ENCODE data around the gene EPHA3. TPM values are rescaled to one million over a fixed set of nuclear protein-coding genes. Genes with fewer than 3 reads are reported as not detected.

EPHA3 gene
- total and polyA plus RNA-seq, 10 of the 15 experiments (the other 5 are each of a cell fraction or from before 2014, with no cell fraction given) = 0.03 to 39.0 (median 0.07) TPM; not detected in 4

DNA sequence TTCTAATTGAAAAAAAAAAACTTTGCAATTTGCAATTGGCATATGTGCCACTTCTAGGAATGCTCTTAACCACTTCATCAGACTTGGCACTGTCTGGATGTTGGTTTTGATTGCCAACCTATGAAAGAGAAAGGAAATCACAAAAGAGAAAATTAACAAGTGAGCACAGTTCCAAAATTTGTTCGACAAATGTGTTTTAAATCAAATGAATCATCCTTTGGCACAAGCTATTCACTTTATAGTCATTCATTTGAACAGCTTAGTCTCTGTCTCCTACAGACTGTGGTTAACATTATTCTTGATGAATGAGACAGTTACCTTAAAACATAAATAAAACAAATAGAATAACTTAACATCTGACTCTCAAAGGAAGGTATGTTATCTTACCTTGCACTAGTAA is 265.0 kb downstream of the EPHA3 start:
- Histone ChIP-seq H2AFZ (ENCODE audit: control insufficient read depth, low read depth, low read length) (no peak overlapping the region), H3K4me3 (no peak overlapping the region), H3K36me3 (ENCODE audit: control insufficient read depth in 2 of 2, insufficient read depth in 2 of 2, low read length in 1 of 2) (no peaks in the 10 kb centered on the region), H3K9ac (ENCODE audit: control insufficient read depth, insufficient read depth, low read length) (no peak overlapping the region), H4K20me1 (ENCODE audit: control insufficient read depth, insufficient read depth) (no peaks in the 10 kb centered on the region), H3K4me1 (ENCODE audit: control insufficient read depth, insufficient read depth, low read length) (no peaks in the 10 kb centered on the region), H3K27me3 (replicated peaks in 1 of 2; ENCODE audit: control insufficient read depth in 2 of 2, insufficient read depth in 2 of 2, low read length in 1 of 2) (no peaks in the 10 kb centered on the region), H3K4me2 (ENCODE audit: control insufficient read depth, insufficient read depth) (no peak overlapping the region), H3K9me3 (replicated peaks; ENCODE audit: control insufficient read depth, insufficient read depth, low read length) (no peaks in the 10 kb centered on the region), H3K27ac (ENCODE audit: control insufficient read depth, insufficient read depth) (no peak overlapping the region), H3K79me2 (ENCODE audit: control insufficient read depth, insufficient read depth, low read length) (no peaks in the 10 kb centered on the region)
- ChIA-PET POLR2A (no interaction called here), SMC1A (ENCODE audit: uncharacterized antibody, unreplicated experiment) (no interaction called here), RAD21 (ENCODE audit: unreplicated experiment) (no interaction called here), CTCF (no interaction called here)
- intact Hi-C loops (cut with micrococcal nuclease; ENCODE audit: unreplicated experiment) = no loop called here
- FAIRE-seq (no peak), DNase-seq (ENCODE audit: low read depth, low spot score) (no peak), ATAC-seq (no peak)
- 0% methylated on average over 1 of the region's 1 CpG for WGBS (ENCODE audit: insufficient coverage, insufficient replicate concordance, low lambda C conversion rate, missing lambda C conversion rate)
- in situ Hi-C loops (cut with MboI) = no loop called here
- TF ChIP-seq JUNB (IDR thresholded peaks at IDR 0.05) (no peak), GABPA (IDR thresholded peaks at IDR 0.05; ENCODE audit: low read depth) (no peak), TARDBP (IDR thresholded peaks at IDR 0.05; ENCODE audit: borderline replicate concordance) (no peak), PBX3 (IDR thresholded peaks at IDR 0.05; ENCODE audit: insufficient replicate concordance, low read depth, low read length) (no peak), FOS (IDR thresholded peaks at IDR 0.05; ENCODE audit: borderline replicate concordance, extremely low read depth, insufficient read length) (no peak), KLF5 (IDR thresholded peaks at IDR 0.05; ENCODE audit: partially characterized antibody) (no peak), CBFB (IDR thresholded peaks at IDR 0.05; ENCODE audit: low read depth) (no peak), SRF (IDR thresholded peaks at IDR 0.05; ENCODE audit: low read depth in 2 of 2, low read length in 2 of 2) (no peak), ZZZ3 (IDR thresholded peaks at IDR 0.05; ENCODE audit: control insufficient read depth, insufficient read length, low read depth) (no peak), ZNF24 (IDR thresholded peaks at IDR 0.05) (no peak)
- TF ChIP-seq, protein P1, sequence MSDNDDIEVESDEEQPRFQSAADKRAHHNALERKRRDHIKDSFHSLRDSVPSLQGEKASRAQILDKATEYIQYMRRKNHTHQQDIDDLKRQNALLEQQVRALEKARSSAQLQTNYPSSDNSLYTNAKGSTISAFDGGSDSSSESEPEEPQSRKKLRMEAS (IDR thresholded peaks at IDR 0.05; ENCODE audit: low read depth, low read length) = no peak
- TF ChIP-seq, protein P2, sequence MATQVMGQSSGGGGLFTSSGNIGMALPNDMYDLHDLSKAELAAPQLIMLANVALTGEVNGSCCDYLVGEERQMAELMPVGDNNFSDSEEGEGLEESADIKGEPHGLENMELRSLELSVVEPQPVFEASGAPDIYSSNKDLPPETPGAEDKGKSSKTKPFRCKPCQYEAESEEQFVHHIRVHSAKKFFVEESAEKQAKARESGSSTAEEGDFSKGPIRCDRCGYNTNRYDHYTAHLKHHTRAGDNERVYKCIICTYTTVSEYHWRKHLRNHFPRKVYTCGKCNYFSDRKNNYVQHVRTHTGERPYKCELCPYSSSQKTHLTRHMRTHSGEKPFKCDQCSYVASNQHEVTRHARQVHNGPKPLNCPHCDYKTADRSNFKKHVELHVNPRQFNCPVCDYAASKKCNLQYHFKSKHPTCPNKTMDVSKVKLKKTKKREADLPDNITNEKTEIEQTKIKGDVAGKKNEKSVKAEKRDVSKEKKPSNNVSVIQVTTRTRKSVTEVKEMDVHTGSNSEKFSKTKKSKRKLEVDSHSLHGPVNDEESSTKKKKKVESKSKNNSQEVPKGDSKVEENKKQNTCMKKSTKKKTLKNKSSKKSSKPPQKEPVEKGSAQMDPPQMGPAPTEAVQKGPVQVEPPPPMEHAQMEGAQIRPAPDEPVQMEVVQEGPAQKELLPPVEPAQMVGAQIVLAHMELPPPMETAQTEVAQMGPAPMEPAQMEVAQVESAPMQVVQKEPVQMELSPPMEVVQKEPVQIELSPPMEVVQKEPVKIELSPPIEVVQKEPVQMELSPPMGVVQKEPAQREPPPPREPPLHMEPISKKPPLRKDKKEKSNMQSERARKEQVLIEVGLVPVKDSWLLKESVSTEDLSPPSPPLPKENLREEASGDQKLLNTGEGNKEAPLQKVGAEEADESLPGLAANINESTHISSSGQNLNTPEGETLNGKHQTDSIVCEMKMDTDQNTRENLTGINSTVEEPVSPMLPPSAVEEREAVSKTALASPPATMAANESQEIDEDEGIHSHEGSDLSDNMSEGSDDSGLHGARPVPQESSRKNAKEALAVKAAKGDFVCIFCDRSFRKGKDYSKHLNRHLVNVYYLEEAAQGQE (IDR thresholded peaks at IDR 0.05; ENCODE audit: low read depth, low read length) = no peak
- TF ChIP-seq, protein P3, sequence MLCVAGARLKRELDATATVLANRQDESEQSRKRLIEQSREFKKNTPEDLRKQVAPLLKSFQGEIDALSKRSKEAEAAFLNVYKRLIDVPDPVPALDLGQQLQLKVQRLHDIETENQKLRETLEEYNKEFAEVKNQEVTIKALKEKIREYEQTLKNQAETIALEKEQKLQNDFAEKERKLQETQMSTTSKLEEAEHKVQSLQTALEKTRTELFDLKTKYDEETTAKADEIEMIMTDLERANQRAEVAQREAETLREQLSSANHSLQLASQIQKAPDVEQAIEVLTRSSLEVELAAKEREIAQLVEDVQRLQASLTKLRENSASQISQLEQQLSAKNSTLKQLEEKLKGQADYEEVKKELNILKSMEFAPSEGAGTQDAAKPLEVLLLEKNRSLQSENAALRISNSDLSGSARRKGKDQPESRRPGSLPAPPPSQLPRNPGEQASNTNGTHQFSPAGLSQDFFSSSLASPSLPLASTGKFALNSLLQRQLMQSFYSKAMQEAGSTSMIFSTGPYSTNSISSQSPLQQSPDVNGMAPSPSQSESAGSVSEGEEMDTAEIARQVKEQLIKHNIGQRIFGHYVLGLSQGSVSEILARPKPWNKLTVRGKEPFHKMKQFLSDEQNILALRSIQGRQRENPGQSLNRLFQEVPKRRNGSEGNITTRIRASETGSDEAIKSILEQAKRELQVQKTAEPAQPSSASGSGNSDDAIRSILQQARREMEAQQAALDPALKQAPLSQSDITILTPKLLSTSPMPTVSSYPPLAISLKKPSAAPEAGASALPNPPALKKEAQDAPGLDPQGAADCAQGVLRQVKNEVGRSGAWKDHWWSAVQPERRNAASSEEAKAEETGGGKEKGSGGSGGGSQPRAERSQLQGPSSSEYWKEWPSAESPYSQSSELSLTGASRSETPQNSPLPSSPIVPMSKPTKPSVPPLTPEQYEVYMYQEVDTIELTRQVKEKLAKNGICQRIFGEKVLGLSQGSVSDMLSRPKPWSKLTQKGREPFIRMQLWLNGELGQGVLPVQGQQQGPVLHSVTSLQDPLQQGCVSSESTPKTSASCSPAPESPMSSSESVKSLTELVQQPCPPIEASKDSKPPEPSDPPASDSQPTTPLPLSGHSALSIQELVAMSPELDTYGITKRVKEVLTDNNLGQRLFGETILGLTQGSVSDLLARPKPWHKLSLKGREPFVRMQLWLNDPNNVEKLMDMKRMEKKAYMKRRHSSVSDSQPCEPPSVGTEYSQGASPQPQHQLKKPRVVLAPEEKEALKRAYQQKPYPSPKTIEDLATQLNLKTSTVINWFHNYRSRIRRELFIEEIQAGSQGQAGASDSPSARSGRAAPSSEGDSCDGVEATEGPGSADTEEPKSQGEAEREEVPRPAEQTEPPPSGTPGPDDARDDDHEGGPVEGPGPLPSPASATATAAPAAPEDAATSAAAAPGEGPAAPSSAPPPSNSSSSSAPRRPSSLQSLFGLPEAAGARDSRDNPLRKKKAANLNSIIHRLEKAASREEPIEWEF (IDR thresholded peaks at IDR 0.05; ENCODE audit: insufficient replicate concordance, low read depth, low read length) = no peak
- no TSS peak for BruUV-seq (replicated peaks)

Measured in GM12878 (cell line).